ENCODE data around the gene SLC25A42. TPM values are rescaled to one million over a fixed set of nuclear protein-coding genes. Genes with fewer than 3 reads are reported as not detected.

The SLC25A42 gene
- polyA plus RNA-seq, 2 of the 4 experiments (the other 2 are of a cell fraction), result 0.92 to 1.3 TPM

DNA sequence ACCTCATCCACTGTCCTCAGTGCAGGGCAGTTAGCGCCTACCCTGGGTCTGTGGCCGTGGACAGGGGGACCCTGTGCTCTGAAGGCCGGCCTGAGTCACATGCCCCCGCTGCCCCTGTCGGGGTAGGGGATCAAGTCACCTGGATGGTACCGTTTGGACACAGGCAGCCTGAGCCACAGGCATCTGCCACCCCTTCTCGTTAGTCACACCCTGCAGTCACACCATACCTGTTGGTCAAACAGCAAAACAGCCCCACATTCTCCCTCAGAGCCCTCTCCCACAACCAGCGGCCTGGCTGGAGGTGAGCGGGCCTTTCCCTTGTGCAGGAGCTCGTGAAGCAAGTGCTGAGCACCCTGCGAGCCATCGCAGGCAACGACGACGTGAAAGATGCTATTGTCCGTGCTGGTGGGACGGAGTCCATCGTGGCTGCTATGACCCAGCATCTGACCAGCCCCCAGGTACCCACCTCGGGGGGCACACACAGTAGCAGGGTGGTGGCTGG is 8.8 kb upstream of the SLC25A42 start:
- ATAC-seq, result no peak
- WGBS (ENCODE audit: missing lambda C conversion rate), result 95% methylated on average over 14 of the region's 19 CpGs
- POLR2A ChIA-PET, result no interaction called here
- H3K27ac ChIP-seq, result no peak overlapping the region
- no peak overlapping the region for H3K4me2 ChIP-seq
- H3K4me1 ChIP-seq, result no peaks in the 10 kb centered on the region
- H3K4me3 ChIP-seq, result no peak overlapping the region
- FAIRE-seq, result no peak
- DNase-seq (ENCODE audit: low read depth in 1 of 2, low spot score in 1 of 2), result no peak
- no peaks in the 10 kb centered on the region for H3K9me3 ChIP-seq
- CTCF ChIA-PET, result interaction anchor here (1.0 to 1.6 kb wide), 8 partner anchors 8 to 92 kb away, joined by 3 to 7 read pairs (median 3); no protein-coding TSS in a partner anchor
- no peak for TF ChIP-seq GATA3 (IDR thresholded peaks at IDR 0.05; ENCODE audit: borderline replicate concordance)
- TF ChIP-seq RARB (CRISPR knock-in tag; IDR thresholded peaks at IDR 0.05), result no peak
- no peak for TF ChIP-seq ELK1 (IDR thresholded peaks at IDR 0.05; ENCODE audit: low read depth, low read length)
- TF ChIP-seq PHF8 (IDR thresholded peaks at IDR 0.05; ENCODE audit: borderline replicate concordance, low read depth), result no peak
- no peak for TF ChIP-seq ESRRA (IDR thresholded peaks at IDR 0.05; ENCODE audit: borderline replicate concordance, low read length)
- no peak for TF ChIP-seq JUNB (IDR thresholded peaks at IDR 0.05)
- no peak for TF ChIP-seq BCL3 (IDR thresholded peaks at IDR 0.05)

DNA sequence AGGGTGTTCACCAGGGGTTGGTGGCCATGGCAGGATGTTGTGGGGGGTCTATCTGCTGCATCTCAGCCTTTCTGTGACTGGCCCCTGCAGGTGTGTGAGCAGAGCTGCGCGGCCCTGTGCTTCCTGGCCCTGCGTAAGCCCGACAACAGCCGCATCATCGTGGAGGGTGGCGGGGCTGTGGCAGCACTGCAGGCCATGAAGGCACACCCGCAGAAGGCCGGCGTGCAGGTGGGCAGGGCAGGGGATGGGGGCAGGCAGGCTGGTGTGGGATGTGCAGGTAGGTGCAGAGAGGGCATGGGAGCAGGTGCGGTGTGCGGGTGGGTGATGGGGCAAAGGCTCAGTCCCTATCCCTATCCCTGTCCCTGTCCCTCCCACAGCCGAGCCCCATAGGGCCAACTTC is 8.1 kb upstream of the SLC25A42 start:
- CTCF ChIA-PET, result no interaction called here
- ATAC-seq, result no peak
- H3K4me3 ChIP-seq, result no peak overlapping the region
- TF ChIP-seq EHMT2 (IDR thresholded peaks at IDR 0.05; ENCODE audit: low read depth) (no peak), FOXS1 (CRISPR knock-in tag; IDR thresholded peaks at IDR 0.05) (no peak), ZFP36 (IDR thresholded peaks at IDR 0.05; ENCODE audit: borderline replicate concordance, partially characterized antibody) (no peak), NPAS2 (CRISPR knock-in tag; IDR thresholded peaks at IDR 0.05; ENCODE audit: borderline replicate concordance) (no peak), MYC (IDR thresholded peaks at IDR 0.05; ENCODE audit: borderline replicate concordance, low read length) (no peak), CBX8 (IDR thresholded peaks at IDR 0.05) (no peak)
- TF ChIP-seq, protein P1, sequence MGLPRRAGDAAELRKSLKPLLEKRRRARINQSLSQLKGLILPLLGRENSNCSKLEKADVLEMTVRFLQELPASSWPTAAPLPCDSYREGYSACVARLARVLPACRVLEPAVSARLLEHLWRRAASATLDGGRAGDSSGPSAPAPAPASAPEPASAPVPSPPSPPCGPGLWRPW (IDR thresholded peaks at IDR 0.05), result no peak
- H3K27ac ChIP-seq, result no peak overlapping the region
- H3K4me2 ChIP-seq, result no peak overlapping the region
- DNase-seq (ENCODE audit: low read depth in 1 of 2, low spot score in 1 of 2), result no peak
- WGBS (ENCODE audit: missing lambda C conversion rate), result 87% methylated on average over 3 of the region's 13 CpGs
- H3K9me3 ChIP-seq, result no peaks in the 10 kb centered on the region
- H3K4me1 ChIP-seq, result no peaks in the 10 kb centered on the region
- POLR2A ChIA-PET, result no interaction called here
- FAIRE-seq, result no peak

DNA sequence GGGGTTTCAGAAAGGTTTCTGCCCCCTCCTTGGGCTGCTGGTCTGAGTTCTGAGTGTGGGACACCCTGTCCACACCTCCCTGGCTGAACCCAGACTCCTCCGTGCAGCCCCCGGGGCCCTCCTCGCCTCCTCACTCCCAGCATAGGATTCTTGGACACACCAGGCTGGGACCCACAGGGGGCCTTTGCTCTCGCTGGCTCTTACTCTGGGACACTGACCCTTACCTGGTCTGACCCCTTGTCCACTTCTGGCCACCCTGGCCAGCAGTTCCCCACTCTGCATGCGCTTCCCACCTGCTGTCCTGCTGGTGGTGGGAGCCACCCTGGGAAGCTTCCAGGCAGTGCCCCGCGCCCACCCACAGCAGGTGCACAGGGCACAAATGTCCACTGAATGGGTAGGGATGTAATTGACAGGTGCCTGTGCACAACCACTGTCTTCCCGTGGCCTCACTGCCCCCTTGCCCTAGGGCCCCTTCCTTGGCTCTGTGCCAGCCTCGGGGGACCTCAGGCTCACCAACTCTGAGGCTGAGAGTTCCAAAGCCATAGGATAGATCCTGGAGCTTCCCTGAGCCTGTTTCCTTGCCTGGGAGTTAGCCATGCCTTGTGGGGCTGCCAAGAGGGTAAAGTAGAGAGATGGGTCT is 7.0 kb upstream of the SLC25A42 start:
- Histone ChIP-seq H3K4me2 (no peak overlapping the region), H3K9me3 (no peaks in the 10 kb centered on the region), H3K4me3 (no peak overlapping the region), H3K4me1 (no peaks in the 10 kb centered on the region), H3K27ac (no peak overlapping the region)
- FAIRE-seq (no peak), DNase-seq (ENCODE audit: low read depth in 1 of 2, low spot score in 1 of 2) (no peak), ATAC-seq (no peak)
- TF ChIP-seq HOXB5 (CRISPR knock-in tag; IDR thresholded peaks at IDR 0.05), result no peak
- ChIA-PET CTCF (interaction anchor here (0.8 to 1.2 kb wide), 3 partner anchors 16 to 118 kb away, joined by 3 to 6 read pairs (median 3); no protein-coding TSS in a partner anchor), POLR2A (no interaction called here)
- WGBS (ENCODE audit: missing lambda C conversion rate), result 0% methylated on average over 1 of the region's 9 CpGs

GRCh38 chr19:19057317-19057716 is 6.5 kb upstream of the SLC25A42 start:
- no peak for TF ChIP-seq SMC3 (IDR thresholded peaks at IDR 0.05)
- TF ChIP-seq SREBF2 (IDR thresholded peaks at IDR 0.05), result no peak
- TF ChIP-seq PHF8 (IDR thresholded peaks at IDR 0.05; ENCODE audit: borderline replicate concordance, low read depth), result no peak
- TF ChIP-seq KDM1A (IDR thresholded peaks at IDR 0.05; ENCODE audit: low read depth), result no peak
- TF ChIP-seq, protein P2, sequence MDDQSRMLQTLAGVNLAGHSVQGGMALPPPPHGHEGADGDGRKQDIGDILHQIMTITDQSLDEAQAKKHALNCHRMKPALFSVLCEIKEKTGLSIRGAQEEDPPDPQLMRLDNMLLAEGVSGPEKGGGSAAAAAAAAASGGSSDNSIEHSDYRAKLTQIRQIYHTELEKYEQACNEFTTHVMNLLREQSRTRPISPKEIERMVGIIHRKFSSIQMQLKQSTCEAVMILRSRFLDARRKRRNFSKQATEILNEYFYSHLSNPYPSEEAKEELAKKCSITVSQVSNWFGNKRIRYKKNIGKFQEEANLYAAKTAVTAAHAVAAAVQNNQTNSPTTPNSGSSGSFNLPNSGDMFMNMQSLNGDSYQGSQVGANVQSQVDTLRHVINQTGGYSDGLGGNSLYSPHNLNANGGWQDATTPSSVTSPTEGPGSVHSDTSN (IDR thresholded peaks at IDR 0.05), result no peak
- no peak for TF ChIP-seq HOXA7 (CRISPR knock-in tag; IDR thresholded peaks at IDR 0.05)
- no peak for TF ChIP-seq CHD2 (IDR thresholded peaks at IDR 0.05; ENCODE audit: low read length, partially characterized antibody)
- TF ChIP-seq, protein P3, sequence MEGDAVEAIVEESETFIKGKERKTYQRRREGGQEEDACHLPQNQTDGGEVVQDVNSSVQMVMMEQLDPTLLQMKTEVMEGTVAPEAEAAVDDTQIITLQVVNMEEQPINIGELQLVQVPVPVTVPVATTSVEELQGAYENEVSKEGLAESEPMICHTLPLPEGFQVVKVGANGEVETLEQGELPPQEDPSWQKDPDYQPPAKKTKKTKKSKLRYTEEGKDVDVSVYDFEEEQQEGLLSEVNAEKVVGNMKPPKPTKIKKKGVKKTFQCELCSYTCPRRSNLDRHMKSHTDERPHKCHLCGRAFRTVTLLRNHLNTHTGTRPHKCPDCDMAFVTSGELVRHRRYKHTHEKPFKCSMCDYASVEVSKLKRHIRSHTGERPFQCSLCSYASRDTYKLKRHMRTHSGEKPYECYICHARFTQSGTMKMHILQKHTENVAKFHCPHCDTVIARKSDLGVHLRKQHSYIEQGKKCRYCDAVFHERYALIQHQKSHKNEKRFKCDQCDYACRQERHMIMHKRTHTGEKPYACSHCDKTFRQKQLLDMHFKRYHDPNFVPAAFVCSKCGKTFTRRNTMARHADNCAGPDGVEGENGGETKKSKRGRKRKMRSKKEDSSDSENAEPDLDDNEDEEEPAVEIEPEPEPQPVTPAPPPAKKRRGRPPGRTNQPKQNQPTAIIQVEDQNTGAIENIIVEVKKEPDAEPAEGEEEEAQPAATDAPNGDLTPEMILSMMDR (IDR thresholded peaks at IDR 0.05), result no peak
- no peak for TF ChIP-seq GATA3 (IDR thresholded peaks at IDR 0.05; ENCODE audit: borderline replicate concordance)
- peaks cover 3% of the 10 kb centered on the region; the same call in 2 of the 3 replicates for H3K4me1 ChIP-seq
- CTCF ChIA-PET, result interaction anchor here (1.0 to 1.2 kb wide), 2 partner anchors 82 to 117 kb away, joined by 3 to 6 read pairs; no protein-coding TSS in a partner anchor
- DNase-seq (ENCODE audit: low read depth in 1 of 2, low spot score in 1 of 2) (no peak), FAIRE-seq (no peak), ATAC-seq (no peak)
- no peak overlapping the region for H3K27ac ChIP-seq
- 94% methylated on average over 12 of the region's 13 CpGs for WGBS (ENCODE audit: missing lambda C conversion rate)
- H3K9me3 ChIP-seq, result no peaks in the 10 kb centered on the region
- no peak overlapping the region for H3K4me2 ChIP-seq
- no peak overlapping the region for H3K4me3 ChIP-seq
- POLR2A ChIA-PET, result no interaction called here
